ENCODE results near the gene SLC12A5.

Gene SLC12A5

DNA sequence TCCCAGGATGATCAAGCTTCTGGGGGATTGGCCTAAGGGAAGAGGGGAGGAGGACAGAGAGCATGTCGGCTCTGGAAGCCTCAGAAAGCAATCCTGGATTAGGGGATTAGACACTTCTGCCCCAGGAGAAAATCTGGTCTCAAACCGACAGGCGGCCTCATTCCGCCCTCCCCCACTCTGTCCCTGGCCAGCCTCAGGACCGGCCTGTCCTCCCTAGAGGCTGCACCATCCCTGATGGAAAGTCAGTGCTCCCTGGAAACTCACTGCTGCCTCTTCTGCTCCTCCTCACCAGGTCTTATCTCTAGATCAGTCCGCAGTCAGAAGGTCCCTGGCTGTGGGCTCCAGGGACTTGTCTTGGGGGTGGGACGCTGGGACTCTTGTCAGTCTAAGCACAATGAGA lies 905 bp upstream of the SLC12A5 start:
- no peak for DNase-seq

DNA sequence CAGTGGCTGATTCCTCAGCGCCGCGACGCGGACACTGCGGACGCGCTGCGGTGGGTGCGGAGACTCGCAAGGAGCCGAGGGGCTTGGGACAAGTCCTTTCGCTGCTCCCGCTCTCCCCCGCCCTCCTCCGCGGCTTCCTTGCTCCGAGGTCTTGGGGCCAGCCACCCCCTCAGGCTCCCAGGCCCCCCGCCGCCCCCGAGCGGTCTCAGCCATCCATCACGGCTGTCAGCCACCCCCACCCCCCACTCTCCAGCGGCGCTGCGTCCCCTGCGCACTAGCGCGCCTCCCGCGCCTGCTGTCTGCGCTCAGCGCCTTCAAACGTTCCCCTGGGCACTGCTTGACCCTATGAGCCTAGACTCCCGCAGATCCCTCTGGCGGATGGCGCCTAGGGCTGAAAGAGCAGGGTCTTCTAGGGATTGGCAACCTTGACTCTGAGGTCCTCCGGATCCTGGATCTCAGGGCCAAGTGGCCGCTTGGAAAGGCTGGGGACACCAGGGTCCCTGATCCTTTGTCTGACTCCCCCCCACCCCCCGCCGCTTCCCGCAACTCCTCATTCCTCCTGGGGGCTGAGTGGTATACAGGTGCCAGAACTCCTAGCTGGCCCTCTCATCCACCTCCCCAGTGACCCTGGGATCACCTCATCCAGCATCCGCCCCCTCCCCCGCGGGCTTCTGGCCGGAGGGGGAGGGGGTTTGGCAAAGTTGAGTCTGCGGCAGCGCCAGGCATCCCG lies 1.4 kb downstream of the SLC12A5 start:
- DNase-seq: no peak

DNA sequence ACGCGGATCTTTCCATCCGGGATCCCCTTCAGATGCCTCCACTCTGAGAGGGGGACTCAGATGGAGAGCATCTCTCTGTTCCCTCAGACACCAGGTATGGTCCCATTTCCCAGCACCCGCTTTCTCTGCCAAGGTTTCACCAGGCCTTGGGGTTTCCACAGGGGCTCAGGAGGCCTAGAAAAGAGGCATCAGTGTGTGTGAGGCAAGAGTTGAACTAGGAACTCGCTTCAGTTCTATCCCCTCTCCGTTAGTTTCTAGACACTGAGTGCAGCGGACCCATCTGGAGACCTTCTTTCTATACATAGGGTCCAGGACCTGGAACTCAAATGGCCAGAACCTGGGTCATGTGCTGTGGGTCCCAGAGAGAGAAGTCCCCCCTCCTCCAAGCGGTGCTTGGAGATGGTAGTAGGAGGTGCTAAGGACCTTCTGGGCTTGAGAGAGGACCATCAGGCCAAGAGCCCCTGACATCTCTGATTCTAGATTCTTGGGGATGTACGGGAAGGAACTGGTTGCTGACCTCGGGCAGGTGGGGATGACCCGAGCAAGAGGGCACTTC lies 2.1 kb downstream of the SLC12A5 start:
- DNase-seq: no peak

DNA sequence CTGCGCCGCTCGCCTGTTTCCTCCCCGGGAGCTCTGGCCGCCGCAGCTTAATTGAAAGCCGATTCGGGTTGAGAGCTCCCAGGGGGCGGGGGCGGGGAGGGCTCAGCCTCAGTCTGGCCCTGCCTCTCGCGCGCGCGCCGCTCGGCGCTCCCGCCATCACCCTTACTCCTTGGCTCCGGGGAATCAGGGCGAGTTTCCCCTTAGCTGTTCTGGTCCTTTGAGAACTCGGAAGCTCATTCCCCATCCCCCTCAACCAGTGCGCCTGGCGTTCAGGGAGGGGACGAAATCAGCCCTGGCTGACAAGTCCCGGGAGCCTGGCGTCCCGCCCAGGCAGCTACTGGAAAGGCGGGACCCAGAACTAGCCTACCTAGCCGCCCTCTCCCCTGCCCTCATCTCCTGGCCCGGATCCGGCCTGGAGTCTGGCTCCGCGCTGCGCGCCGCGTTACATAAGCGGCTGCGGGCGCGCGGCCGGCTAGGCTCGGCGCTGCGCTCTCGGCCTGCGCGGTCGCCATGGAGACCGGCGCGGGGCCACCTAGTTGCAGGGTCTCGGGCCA lies 2.8 kb downstream of the SLC12A5 start:
- DNase-seq: no peak

DNA sequence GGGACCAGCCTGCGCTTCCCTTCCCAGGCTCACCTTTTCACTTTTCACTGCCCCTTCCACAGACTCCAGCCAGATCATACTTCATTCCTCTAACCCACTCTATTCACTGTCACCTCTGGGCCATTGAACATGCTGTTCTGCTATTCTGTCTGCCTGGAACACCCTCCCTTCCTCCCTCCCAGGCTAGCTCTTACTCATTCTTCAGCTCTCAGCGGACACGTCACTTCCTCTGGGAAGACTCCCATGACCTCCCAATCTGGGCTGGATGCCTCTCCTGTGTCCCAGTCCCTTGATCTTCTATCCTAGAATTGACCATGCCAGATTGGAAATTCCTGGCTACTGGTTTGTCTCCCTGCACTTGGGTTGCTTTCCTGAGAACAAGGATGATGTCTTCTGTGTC lies 5.0 kb downstream of the SLC12A5 start:
- DNase-seq: no peak

DNA sequence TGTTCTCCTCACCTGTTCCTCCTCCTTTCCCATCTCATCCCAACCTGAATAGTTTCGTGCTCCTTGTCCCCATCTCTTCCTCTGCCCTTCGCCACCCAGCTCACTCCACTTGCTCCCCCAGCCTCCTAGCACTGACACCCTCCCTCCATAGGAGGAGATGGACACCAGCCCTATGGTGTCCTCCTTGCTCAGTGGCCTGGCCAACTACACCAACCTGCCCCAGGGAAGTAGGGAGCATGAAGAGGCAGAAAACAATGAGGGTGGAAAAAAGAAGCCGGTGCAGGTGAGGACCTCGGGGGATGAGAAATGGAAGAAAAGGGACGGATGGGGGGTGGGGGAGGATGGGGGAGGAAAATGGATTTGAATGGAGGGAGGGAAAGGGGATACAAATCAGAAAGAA lies 6.2 kb downstream of the SLC12A5 start:
- no peak for DNase-seq

DNA sequence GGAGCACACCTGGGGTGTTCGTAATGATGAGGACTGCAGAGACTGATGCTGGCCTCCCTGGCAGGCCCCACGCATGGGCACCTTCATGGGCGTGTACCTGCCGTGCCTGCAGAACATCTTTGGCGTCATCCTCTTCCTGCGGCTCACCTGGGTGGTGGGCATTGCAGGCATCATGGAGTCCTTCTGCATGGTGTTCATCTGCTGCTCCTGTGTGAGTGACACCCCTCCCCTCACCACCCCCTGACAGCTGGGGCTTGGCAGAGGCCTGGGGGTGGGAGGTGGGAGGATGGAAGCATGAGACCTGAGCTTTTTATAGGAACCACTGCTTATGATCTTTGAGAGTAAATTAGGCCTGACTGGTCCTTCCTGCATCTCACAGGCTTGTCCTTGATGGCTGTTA lies 6.7 kb downstream of the SLC12A5 start:
- DNase-seq: no peak

DNA sequence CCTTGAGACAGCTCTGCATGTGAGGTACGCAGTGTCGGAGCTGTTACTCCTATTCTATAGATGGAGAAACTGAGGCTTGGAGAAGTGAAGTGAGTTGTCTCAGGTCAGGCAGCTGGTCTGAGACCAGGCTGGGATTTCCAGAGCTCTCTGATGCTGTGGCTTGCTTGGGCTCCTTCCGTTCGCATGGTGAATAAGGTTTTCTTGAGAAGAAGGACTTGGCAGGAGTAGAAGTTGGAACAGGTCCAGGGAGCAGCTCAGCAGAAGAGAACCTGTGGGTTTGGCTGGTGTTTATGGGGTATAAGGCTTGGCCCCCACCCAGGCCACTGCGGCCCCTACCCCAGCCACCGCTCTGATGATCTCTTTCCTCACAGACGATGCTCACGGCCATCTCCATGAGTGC lies 7.4 kb downstream of the SLC12A5 start:
- DNase-seq: no peak

DNA sequence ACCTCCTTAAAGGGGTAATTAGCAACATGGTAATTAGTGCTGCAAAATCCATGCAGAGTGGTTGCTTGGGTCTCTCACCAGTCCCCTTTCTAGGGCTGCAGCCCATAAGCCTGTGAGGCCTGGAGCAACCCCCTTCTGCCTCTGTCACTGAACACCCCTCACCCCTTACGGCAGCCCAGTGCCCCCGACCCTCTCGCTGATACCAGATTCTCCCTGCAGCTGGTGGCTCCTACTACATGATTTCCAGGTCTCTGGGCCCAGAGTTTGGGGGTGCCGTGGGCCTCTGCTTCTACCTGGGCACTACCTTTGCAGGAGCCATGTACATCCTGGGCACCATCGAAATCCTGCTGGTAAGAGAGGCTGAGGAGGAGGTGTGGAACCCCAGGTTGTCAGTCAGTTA lies 8.0 kb downstream of the SLC12A5 start:
- DNase-seq: no peak

DNA sequence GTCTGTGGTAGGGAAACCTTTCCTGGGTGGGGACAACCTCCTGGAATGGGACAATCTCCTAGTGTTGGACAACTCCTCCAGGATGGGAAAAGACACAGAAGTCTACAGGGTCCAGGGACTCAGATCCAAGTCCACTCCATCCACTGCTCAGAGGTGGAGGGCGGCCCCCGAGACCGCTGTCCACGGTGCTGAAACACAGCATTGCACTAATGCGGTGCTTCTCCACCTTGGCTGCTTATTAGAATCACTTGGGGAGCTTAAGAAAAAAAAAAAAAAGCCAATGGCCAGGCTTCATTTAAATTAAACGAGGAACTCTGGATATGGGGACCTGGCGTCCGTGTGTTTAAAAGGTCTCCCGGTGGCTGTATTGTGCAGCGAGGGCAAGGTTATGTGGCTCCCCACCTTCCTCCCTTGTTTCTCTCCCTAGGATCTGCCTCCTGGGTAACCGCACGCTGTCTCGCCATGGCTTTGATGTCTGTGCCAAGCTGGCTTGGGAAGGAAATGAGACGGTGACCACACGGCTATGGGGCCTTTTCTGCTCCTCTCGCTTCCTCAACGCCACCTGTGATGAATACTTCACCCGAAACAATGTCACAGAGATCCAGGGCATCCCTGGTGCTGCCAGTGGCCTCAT lies 12.0 kb downstream of the SLC12A5 start:
- peak; percentile 48 for DNase-seq

DNA sequence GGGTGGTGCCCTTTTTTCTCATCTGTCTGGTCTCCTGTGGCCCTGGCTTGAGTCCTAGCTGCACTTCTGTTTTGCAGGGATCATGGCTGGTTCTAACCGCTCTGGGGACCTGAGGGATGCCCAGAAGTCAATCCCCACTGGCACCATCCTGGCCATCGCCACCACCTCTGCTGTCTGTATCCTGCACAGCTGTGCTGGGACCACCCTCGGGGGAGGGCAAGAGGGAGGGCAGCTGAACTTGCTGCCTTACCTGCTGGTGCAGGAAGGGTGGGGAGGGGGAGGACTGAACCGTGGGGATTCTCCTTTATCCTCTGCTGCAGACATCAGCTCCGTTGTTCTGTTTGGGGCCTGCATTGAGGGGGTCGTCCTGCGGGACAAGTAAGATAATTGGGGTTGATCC lies 14.5 kb downstream of the SLC12A5 start:
- no peak for DNase-seq

DNA sequence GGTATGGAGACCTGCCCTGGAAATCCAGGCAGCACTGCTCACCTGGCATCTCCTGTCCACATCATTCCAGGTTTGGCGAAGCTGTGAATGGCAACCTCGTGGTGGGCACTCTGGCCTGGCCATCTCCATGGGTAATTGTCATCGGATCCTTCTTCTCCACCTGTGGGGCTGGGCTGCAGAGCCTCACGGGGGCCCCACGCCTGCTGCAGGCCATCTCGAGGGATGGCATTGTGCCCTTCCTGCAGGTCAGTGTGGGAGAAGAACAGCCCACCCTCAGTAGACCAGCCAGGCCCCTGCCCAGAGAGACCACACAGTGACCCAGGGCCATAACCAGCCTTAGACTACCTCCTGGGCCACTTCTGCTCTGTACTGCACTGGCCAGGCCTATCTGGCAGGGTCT lies 15.9 kb downstream of the SLC12A5 start:
- no peak for DNase-seq

DNA sequence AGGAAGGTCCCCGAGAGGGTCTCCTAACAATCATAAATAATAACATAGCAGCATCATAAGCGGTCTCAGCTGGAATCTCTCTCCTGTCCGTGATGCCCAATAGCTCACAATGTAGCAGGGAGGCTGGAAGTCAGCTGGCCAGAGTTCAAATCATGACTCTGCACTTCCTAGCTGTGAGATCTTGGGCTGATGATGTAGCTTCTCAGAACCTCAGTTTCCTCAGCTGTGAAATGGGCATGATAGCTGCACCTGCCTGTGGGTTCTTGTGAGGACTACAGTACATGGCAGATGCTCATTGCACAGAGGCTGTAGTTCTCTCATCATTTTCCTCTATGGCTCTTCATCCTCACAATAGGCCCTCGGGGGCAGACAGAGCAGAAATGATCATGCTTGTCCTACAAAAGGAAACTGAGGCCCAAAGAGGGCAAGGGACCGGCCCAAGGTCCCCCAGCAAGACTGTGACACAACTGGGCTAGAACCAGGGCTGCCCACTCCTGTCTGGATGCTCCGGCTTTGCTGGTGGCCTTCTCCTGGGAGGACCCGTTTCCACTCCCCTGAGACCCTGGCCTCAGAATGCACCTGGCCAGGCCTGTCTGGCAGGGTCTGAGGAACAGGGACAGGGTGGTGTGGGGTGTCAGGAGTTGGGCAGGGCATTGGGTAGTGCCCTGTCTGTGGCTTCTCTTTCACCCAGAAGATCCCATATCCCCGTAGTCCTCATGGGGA lies 17.7 kb downstream of the SLC12A5 start:
- DNase-seq: no peak

DNA sequence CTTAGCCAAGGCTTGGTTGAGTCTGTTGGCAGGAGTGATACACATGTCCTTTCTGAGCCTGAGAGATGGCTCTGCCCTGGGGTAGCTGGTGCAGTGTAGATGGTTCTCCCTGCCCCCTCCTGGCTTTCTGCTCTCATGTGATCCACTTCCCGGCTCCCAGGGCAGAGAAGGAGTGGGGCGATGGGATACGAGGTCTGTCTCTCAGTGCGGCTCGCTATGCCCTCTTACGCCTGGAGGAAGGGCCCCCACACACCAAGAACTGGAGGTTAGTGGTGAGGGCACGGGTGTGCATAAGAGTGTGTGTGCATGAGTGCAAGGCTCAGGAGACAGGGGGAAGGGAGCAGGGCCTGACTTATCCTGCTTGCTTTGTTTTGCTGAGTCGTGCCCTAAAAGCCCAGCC lies 18.8 kb downstream of the SLC12A5 start:
- DNase-seq: no peak

DNA sequence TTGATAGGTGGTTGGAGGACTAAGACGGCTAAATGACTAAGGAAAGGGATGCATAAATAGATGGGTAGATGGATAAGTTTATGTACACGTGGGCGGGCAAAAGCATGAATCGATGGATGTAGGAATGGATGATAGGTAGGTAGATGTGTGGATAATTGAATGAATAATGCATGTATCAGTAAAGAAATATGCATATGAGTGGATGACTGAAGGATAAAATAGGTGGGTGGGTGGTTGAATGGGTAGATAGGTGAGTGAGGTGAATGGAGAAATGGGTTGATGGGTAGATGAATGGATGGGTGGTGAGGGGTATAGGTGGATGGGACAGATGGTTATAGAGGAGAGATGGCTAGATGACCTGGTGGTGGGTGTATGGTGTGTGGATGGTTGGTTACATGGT lies 20.2 kb downstream of the SLC12A5 start:
- DNase-seq: no peak

DNA sequence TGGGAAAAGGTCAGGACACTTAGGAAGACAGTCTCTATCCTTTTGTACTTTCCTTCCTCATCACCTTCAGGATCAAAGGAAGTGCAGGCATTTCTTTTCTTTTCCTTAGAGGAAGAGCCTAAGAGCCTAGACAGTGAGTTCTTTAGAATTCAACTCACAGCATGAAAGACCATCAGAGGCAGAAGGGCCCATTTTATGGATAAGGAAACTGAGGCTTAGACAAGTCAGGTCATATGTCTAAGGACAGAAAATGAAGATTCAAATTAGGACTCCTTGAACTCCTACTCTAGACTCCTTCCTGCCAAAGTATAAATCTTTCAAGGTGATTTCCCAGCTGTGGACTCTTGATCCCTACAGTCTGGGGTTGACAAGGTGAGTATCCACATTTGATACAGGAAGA lies 20.8 kb downstream of the SLC12A5 start:
- DNase-seq: no peak

DNA sequence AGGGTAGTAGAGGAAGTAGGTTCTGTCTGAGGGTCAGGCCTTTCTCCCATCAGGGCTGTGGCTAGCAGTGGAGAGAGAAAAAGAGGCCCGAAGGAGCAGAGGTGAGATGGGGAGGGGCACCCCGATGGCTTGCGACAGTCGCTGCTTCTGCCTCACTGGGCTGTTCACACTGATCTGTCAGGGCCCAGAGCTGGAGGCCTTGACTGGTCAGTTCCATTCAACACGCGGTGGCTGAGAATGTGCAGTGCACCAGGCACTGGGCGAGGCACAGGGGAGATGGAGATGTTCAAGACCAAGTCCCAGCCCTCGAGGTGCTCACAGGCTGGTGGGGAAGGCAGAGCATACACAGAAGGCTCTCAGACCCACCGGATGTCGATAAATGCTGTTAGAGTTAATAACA lies 21.4 kb downstream of the SLC12A5 start:
- DNase-seq: no peak

DNA sequence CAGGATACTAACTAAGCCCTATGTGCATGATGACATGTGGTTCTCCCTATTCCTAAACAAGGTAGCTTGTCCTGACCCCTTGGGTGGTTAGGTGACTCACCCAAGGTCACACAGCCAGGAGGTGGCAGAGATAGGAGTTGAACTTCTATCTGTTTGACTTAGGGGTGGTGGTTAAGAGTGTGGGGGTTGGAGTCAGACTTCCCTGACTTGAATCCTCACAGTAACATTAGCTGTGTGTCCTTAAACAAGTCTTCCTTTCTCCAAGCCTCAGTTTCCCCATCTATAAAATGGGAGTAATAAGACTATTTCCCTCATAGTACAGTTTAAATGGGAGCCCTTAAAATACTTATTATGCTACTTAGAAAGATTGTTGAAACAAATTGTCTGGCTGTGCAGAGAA lies 21.9 kb downstream of the SLC12A5 start:
- no peak for DNase-seq

DNA sequence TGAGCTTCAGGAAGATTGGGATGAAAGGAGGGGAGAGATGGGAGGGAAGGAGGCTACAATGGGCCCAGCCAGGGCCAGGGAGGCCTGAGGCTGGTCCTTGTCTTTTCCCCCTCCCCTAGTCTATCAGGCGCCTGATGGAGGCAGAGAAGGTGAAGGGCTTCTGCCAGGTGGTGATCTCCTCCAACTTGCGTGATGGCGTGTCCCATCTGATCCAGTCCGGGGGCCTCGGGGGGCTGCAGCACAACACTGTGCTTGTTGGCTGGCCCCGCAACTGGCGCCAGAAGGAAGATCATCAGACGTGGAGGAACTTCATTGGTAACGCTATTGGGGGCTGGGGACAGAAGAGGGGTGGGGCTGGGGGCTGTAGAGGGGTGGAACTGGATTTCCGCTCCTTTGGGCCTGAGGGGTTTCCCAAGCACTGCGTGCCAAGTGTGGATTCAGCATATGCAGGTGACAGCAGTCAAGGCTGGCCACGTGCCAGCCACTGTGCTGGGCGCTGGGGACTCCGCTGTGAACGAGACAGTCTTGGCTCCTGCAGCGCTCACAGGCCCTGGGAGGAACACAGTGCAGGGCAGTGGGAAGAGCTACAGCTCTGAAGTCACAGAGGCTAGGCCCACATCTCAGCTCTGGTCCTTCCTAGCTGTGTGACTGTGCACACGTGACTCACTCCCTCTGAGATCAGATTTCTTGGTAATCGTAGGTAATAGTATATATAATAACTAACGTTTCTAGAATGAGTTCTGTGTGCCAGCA lies 22.7 kb downstream of the SLC12A5 start:
- no peak for DNase-seq

DNA sequence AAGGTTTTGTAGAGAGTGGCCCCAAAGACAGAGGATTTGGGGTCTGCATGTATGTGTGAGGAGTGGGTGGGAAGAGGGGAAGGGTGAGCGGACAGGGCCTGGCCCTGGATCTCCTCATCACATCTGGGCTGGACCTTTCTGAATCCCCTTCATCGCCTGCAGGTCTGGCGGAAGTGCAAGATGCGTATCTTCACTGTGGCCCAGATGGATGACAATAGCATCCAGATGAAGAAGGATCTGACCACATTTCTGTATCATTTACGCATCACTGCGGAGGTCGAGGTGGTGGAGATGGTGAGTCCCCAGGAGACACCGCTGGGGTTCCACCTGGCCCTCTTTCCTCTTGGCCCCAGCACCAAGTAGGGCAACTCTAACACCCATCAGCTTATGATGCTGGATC lies 24.4 kb downstream of the SLC12A5 start:
- no peak for DNase-seq

DNA sequence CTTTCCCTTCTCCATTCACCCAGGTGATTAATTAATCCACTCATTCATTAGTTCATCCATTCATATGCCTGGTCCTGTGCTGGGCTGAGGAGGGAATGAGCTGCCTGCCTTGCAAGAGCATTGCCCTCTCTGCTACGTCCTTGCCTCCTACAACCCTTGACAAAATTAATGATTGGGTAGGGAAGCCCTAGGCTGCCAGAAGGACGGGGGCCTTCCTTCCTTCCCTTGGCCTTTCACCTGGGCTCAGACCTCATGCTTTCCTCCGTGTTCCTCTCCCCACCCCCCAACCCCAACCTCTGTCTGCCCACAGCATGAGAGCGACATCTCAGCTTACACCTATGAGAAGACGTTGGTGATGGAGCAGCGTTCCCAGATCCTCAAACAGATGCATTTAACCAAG lies 25.6 kb downstream of the SLC12A5 start:
- DNase-seq: no peak

DNA sequence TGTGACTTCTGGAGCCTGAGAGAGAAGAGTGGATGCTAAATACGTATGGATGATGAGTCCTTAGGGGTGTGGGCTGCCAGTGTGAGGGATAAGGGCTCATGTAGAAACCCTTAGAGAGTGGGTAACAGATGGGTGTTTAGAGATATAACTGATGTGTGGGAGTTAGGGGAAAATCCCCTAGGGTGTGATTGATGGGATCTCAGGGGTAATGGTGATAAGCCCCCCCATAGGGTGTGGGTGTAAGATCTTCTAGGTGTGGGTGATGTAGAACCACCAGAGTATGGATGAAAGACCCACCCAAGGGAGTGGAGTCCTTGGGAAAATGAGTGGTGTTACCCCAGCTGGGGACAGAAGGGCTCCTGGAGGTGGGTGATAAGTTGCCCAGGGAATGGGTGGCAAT lies 26.3 kb downstream of the SLC12A5 start:
- DNase-seq: no peak

Measured in T-helper 9 cell (primary cell).